GM12878 (cell line): ENCODE results near the gene DLG2.

Experiments used
- ATF7 ChIP-seq: fragments of 450-650 bp; IDR thresholded peaks from 2 replicates; pipeline ENCODE4 v1.6.1; 2016; ENCODE audit warnings: low read depth, mild to moderate bottlenecking
- CEBPB ChIP-seq, 2 experiments: fragments of 150-350 bp in 1 of 2; IDR thresholded peaks; 2 replicates each; pipeline ENCODE4 v1.6.1; 2012 to 2014; ENCODE audit warnings: low read depth in 2 of 2, low read length in 2 of 2, borderline replicate concordance in 1 of 2, inconsistent platforms in 1 of 2
- EP300 ChIP-seq, 2 experiments: fragments of 150-350 bp in 1 of 2; IDR thresholded peaks; 2 replicates each; pipeline ENCODE4 v1.6.1; 2011 to 2012; ENCODE audit warnings: low read depth in 2 of 2, low read length in 2 of 2, borderline replicate concordance in 1 of 2, improper control_type of control experiment in 1 of 2, inconsistent platforms in 1 of 2; ENCODE audit not compliant: control insufficient read depth in 1 of 2
- EZH2 ChIP-seq: IDR thresholded peaks from 2 replicates; pipeline ENCODE4 v1.6.1; 2012; ENCODE audit warnings: low read depth, mild to moderate bottlenecking, control low read depth, inconsistent platforms, low read length, borderline replicate concordance; ENCODE audit not compliant: control insufficient read depth
- KLF5 ChIP-seq: fragments of 450-650 bp; IDR thresholded peaks from 2 replicates; pipeline ENCODE4 v1.6.1; 2014; ENCODE audit warnings: mild to moderate bottlenecking; ENCODE audit not compliant: partially characterized antibody
- NFIC ChIP-seq: IDR thresholded peaks from 2 replicates; pipeline ENCODE4 v1.6.1; 2012; ENCODE audit warnings: low read depth, mild to moderate bottlenecking, inconsistent platforms, low read length, moderate library complexity
- POLR2AphosphoS5 ChIP-seq: IDR thresholded peaks from 2 replicates; pipeline ENCODE4 v1.6.1; 2011; ENCODE audit warnings: mild to moderate bottlenecking, low read length, inconsistent platforms
- REST ChIP-seq: IDR thresholded peaks from 2 replicates; pipeline ENCODE4 v1.6.1; 2012; ENCODE audit warnings: mild to moderate bottlenecking, low read depth, low read length
- SIX5 ChIP-seq: IDR thresholded peaks from 2 replicates; pipeline ENCODE4 v1.6.1; 2011; ENCODE audit warnings: mild to moderate bottlenecking, low read depth, low read length, moderate library complexity; ENCODE audit not compliant: severe bottlenecking
- SPI1 ChIP-seq: IDR thresholded peaks from 2 replicates; pipeline ENCODE4 v1.6.1; 2011; ENCODE audit warnings: low read depth, mild to moderate bottlenecking, low read length, moderate library complexity, borderline replicate concordance; ENCODE audit not compliant: insufficient read depth
- SREBF2 ChIP-seq: IDR thresholded peaks from 2 replicates; pipeline ENCODE4 v1.6.1; 2012; ENCODE audit warnings: mild to moderate bottlenecking, low read length
- YY1 ChIP-seq: IDR thresholded peaks from 2 replicates; pipeline ENCODE4 v1.6.1; 2011; ENCODE audit warnings: low read depth, mild to moderate bottlenecking, low read length

GRCh38 chr11:83600661-83601060 lies 2026.5 kb downstream of the DLG2 start:
- TF ChIP-seq KLF5 (no peak), EP300 (IDR thresholded peaks at IDR 0.05; ENCODE audit: borderline replicate concordance in 1 of 2, control insufficient read depth in 1 of 2, low read depth in 2 of 2, low read length in 2 of 2) (no peak), ATF7 (no peak), EZH2 (no peak), SIX5 (no peak), SPI1 (no peak), NFIC (no peak), YY1 (no peak), REST (no peak), CEBPB (IDR thresholded peaks at IDR 0.05; ENCODE audit: borderline replicate concordance in 1 of 2, low read depth in 2 of 2, low read length in 2 of 2) (no peak), SREBF2 (no peak), POLR2AphosphoS5 (no peak)
